ENCODE results near the gene PCF11. TPM values are rescaled to one million over a fixed set of nuclear protein-coding genes. Genes with fewer than 3 reads are reported as not detected.

PCF11 gene
- polyA plus RNA-seq, 1 donor, result 74.9 TPM

- no peak for DNase-seq
- Histone ChIP-seq H3K27me3 (ENCODE audit: control insufficient read depth, insufficient read depth, low read length) (no peaks in the 10 kb centered on the region), H3K9me3 (ENCODE audit: control insufficient read depth, low read depth, low read length) (no peaks in the 10 kb centered on the region), H3K4me3 (ENCODE audit: low read length) (no peak overlapping the region), H3K27ac (ENCODE audit: low read length) (peak overlapping the region; percentile 18), H3K4me1 (ENCODE audit: control insufficient read depth, insufficient read depth, low read length) (peaks cover 5% of the 10 kb centered on the region), H3K36me3 (ENCODE audit: control insufficient read depth, insufficient read depth, low read length) (peaks cover 26% of the 10 kb centered on the region)
- WGBS (ENCODE audit: insufficient coverage, low lambda C conversion rate), result no CpG with 5 or more reads among the region's 1 CpG
Measured at GRCh38 chr11:83161610-83162199, 4.8 kb downstream of the PCF11 start.

GRCh38 chr11:83162377-83162776 is 5.4 kb downstream of the PCF11 start:
- 86% methylated on average over 1 of the region's 2 CpGs for WGBS (ENCODE audit: insufficient coverage, low lambda C conversion rate)
- H3K9me3 ChIP-seq (ENCODE audit: control insufficient read depth, low read depth, low read length), result no peaks in the 10 kb centered on the region
- H3K27me3 ChIP-seq (ENCODE audit: control insufficient read depth, insufficient read depth, low read length), result no peaks in the 10 kb centered on the region
- peak overlapping the region; percentile 18 for H3K27ac ChIP-seq (ENCODE audit: low read length)
- no peak overlapping the region for H3K4me3 ChIP-seq (ENCODE audit: low read length)
- H3K4me1 ChIP-seq (ENCODE audit: control insufficient read depth, insufficient read depth, low read length), result peaks cover 5% of the 10 kb centered on the region
- peaks cover 31% of the 10 kb centered on the region for H3K36me3 ChIP-seq (ENCODE audit: control insufficient read depth, insufficient read depth, low read length)
- peak in 1 of 2 donors; percentile 25 for DNase-seq

- peaks cover 16% of the 10 kb centered on the region for H3K4me1 ChIP-seq (ENCODE audit: control insufficient read depth, insufficient read depth, low read length)
- H3K9me3 ChIP-seq (ENCODE audit: control insufficient read depth, low read depth, low read length), result no peaks in the 10 kb centered on the region
- H3K4me3 ChIP-seq (ENCODE audit: low read length), result no peak overlapping the region
- H3K36me3 ChIP-seq (ENCODE audit: control insufficient read depth, insufficient read depth, low read length), result peaks cover 63% of the 10 kb centered on the region
- H3K27ac ChIP-seq (ENCODE audit: low read length), result no peak overlapping the region
- no peak for DNase-seq
- 100% methylated on average over 5 of the region's 11 CpGs for WGBS (ENCODE audit: insufficient coverage, low lambda C conversion rate)
- H3K27me3 ChIP-seq (ENCODE audit: control insufficient read depth, insufficient read depth, low read length), result no peaks in the 10 kb centered on the region
Measured at GRCh38 chr11:83166193-83166866, 9.4 kb downstream of the PCF11 start.

- H3K27me3 ChIP-seq (ENCODE audit: control insufficient read depth, insufficient read depth, low read length), result no peaks in the 10 kb centered on the region
- H3K27ac ChIP-seq (ENCODE audit: low read length), result no peak overlapping the region
- no CpG with 5 or more reads among the region's 5 CpGs for WGBS (ENCODE audit: insufficient coverage, low lambda C conversion rate)
- H3K36me3 ChIP-seq (ENCODE audit: control insufficient read depth, insufficient read depth, low read length), result peaks cover 75% of the 10 kb centered on the region
- no peak for DNase-seq
- H3K4me1 ChIP-seq (ENCODE audit: control insufficient read depth, insufficient read depth, low read length), result peaks cover 14% of the 10 kb centered on the region
- no peaks in the 10 kb centered on the region for H3K9me3 ChIP-seq (ENCODE audit: control insufficient read depth, low read depth, low read length)
- no peak overlapping the region for H3K4me3 ChIP-seq (ENCODE audit: low read length)
Measured at GRCh38 chr11:83168756-83169155, 11.8 kb downstream of the PCF11 start.

GRCh38 chr11:83170865-83171264 is 13.9 kb downstream of the PCF11 start:
- Histone ChIP-seq H3K4me3 (ENCODE audit: low read length) (no peak overlapping the region), H3K9me3 (ENCODE audit: control insufficient read depth, low read depth, low read length) (no peaks in the 10 kb centered on the region), H3K27ac (ENCODE audit: low read length) (no peak overlapping the region), H3K36me3 (ENCODE audit: control insufficient read depth, insufficient read depth, low read length) (peaks cover 75% of the 10 kb centered on the region), H3K27me3 (ENCODE audit: control insufficient read depth, insufficient read depth, low read length) (no peaks in the 10 kb centered on the region), H3K4me1 (ENCODE audit: control insufficient read depth, insufficient read depth, low read length) (peaks cover 14% of the 10 kb centered on the region)
- 0% methylated on average over 1 of the region's 2 CpGs for WGBS (ENCODE audit: insufficient coverage, low lambda C conversion rate)
- no peak for DNase-seq

- Histone ChIP-seq H3K4me1 (ENCODE audit: control insufficient read depth, insufficient read depth, low read length) (peaks cover 14% of the 10 kb centered on the region), H3K27ac (ENCODE audit: low read length) (no peak overlapping the region), H3K4me3 (ENCODE audit: low read length) (no peak overlapping the region), H3K27me3 (ENCODE audit: control insufficient read depth, insufficient read depth, low read length) (no peaks in the 10 kb centered on the region), H3K36me3 (ENCODE audit: control insufficient read depth, insufficient read depth, low read length) (peaks cover 71% of the 10 kb centered on the region), H3K9me3 (ENCODE audit: control insufficient read depth, low read depth, low read length) (no peaks in the 10 kb centered on the region)
- WGBS (ENCODE audit: insufficient coverage, low lambda C conversion rate), result no CpG with 5 or more reads among the region's 4 CpGs
- DNase-seq, result no peak
Measured at GRCh38 chr11:83172551-83172950, 15.6 kb downstream of the PCF11 start.

- no peak for DNase-seq
- peaks cover 64% of the 10 kb centered on the region for H3K36me3 ChIP-seq (ENCODE audit: control insufficient read depth, insufficient read depth, low read length)
- no peaks in the 10 kb centered on the region for H3K9me3 ChIP-seq (ENCODE audit: control insufficient read depth, low read depth, low read length)
- peaks cover 14% of the 10 kb centered on the region for H3K4me1 ChIP-seq (ENCODE audit: control insufficient read depth, insufficient read depth, low read length)
- H3K27ac ChIP-seq (ENCODE audit: low read length), result no peak overlapping the region
- H3K27me3 ChIP-seq (ENCODE audit: control insufficient read depth, insufficient read depth, low read length), result no peaks in the 10 kb centered on the region
- H3K4me3 ChIP-seq (ENCODE audit: low read length), result no peak overlapping the region
Measured at GRCh38 chr11:83174008-83174407, 17.1 kb downstream of the PCF11 start.

GRCh38 chr11:83175815-83176214 is 18.9 kb downstream of the PCF11 start:
- Histone ChIP-seq H3K27ac (ENCODE audit: low read length) (peak overlapping the region; percentile 36), H3K9me3 (ENCODE audit: control insufficient read depth, low read depth, low read length) (no peaks in the 10 kb centered on the region), H3K4me1 (ENCODE audit: control insufficient read depth, insufficient read depth, low read length) (peaks cover 8% of the 10 kb centered on the region), H3K36me3 (ENCODE audit: control insufficient read depth, insufficient read depth, low read length) (peaks cover 63% of the 10 kb centered on the region), H3K27me3 (ENCODE audit: control insufficient read depth, insufficient read depth, low read length) (no peaks in the 10 kb centered on the region), H3K4me3 (ENCODE audit: low read length) (no peak overlapping the region)
- WGBS (ENCODE audit: insufficient coverage, low lambda C conversion rate), result no CpG with 5 or more reads among the region's 1 CpG
- peak; percentile 43 to 75 for DNase-seq

- no peaks in the 10 kb centered on the region for H3K9me3 ChIP-seq (ENCODE audit: control insufficient read depth, low read depth, low read length)
- peaks cover 60% of the 10 kb centered on the region for H3K36me3 ChIP-seq (ENCODE audit: control insufficient read depth, insufficient read depth, low read length)
- H3K4me3 ChIP-seq (ENCODE audit: low read length), result no peak overlapping the region
- DNase-seq, result no peak
- WGBS (ENCODE audit: insufficient coverage, low lambda C conversion rate), result 75% methylated on average over 1 of the region's 2 CpGs
- H3K4me1 ChIP-seq (ENCODE audit: control insufficient read depth, insufficient read depth, low read length), result no peaks in the 10 kb centered on the region
- H3K27ac ChIP-seq (ENCODE audit: low read length), result no peak overlapping the region
- no peaks in the 10 kb centered on the region for H3K27me3 ChIP-seq (ENCODE audit: control insufficient read depth, insufficient read depth, low read length)
Measured at GRCh38 chr11:83181815-83182214, 24.9 kb downstream of the PCF11 start.

GRCh38 chr11:83185767-83186166 is 28.8 kb downstream of the PCF11 start:
- H3K4me1 ChIP-seq (ENCODE audit: control insufficient read depth, insufficient read depth, low read length), result no peaks in the 10 kb centered on the region
- H3K36me3 ChIP-seq (ENCODE audit: control insufficient read depth, insufficient read depth, low read length), result peaks cover 55% of the 10 kb centered on the region
- no peaks in the 10 kb centered on the region for H3K27me3 ChIP-seq (ENCODE audit: control insufficient read depth, insufficient read depth, low read length)
- no peak overlapping the region for H3K27ac ChIP-seq (ENCODE audit: low read length)
- DNase-seq, result no peak
- no peaks in the 10 kb centered on the region for H3K9me3 ChIP-seq (ENCODE audit: control insufficient read depth, low read depth, low read length)
- no peak overlapping the region for H3K4me3 ChIP-seq (ENCODE audit: low read length)
- WGBS (ENCODE audit: insufficient coverage, low lambda C conversion rate), result no CpG with 5 or more reads among the region's 1 CpG

GRCh38 chr11:83187465-83187864 is 30.5 kb downstream of the PCF11 start:
- Histone ChIP-seq H3K9me3 (ENCODE audit: control insufficient read depth, low read depth, low read length) (no peaks in the 10 kb centered on the region), H3K27ac (ENCODE audit: low read length) (no peak overlapping the region), H3K4me1 (ENCODE audit: control insufficient read depth, insufficient read depth, low read length) (no peaks in the 10 kb centered on the region), H3K27me3 (ENCODE audit: control insufficient read depth, insufficient read depth, low read length) (no peaks in the 10 kb centered on the region), H3K36me3 (ENCODE audit: control insufficient read depth, insufficient read depth, low read length) (peaks cover 58% of the 10 kb centered on the region), H3K4me3 (ENCODE audit: low read length) (no peak overlapping the region)
- no peak for DNase-seq
- no CpG with 5 or more reads among the region's 4 CpGs for WGBS (ENCODE audit: insufficient coverage, low lambda C conversion rate)

Measured in large intestine (tissue), 3 donors.